KMS-11 (cell line): Measurements from ENCODE around the gene DNAJC18.

Experiments used
- H2AFZ ChIP-seq: fragments of 200-600 bp; sonication (generic); 2 replicates; pipeline ENCODE4 v1.6.1; 2016; ENCODE audit warnings: antibody characterized with exemption, mixed run types, low read depth
- H3K27ac ChIP-seq: fragments of 200-600 bp; sonication (generic); 2 replicates; pipeline ENCODE4 v1.6.1; 2016; ENCODE audit warnings: mild to moderate bottlenecking, mixed run types
- H3K27me3 ChIP-seq: fragments of 200-600 bp; sonication (generic); 2 replicates; pipeline ENCODE4 v1.6.1; 2017; ENCODE audit warnings: mild to moderate bottlenecking, low read depth, mixed run types, moderate library complexity; ENCODE audit not compliant: insufficient read depth
- H3K36me3 ChIP-seq: fragments of 200-600 bp; sonication (generic); 2 replicates; pipeline ENCODE4 v1.6.1; 2017; ENCODE audit warnings: mild to moderate bottlenecking, mixed run types; ENCODE audit not compliant: insufficient read depth
- H3K4me1 ChIP-seq: fragments of 200-600 bp; sonication (generic); 2 replicates; pipeline ENCODE4 v1.6.1; 2016; ENCODE audit warnings: mild to moderate bottlenecking, low read depth, mixed run types; ENCODE audit not compliant: poor library complexity, severe bottlenecking
- H3K4me2 ChIP-seq: fragments of 200-600 bp; sonication (generic); 2 replicates; pipeline ENCODE4 v1.7.0; 2016; ENCODE audit warnings: mild to moderate bottlenecking, mixed run types
- H3K4me3 ChIP-seq: fragments of 200-600 bp; sonication (generic); IDR thresholded peaks from 2 replicates; pipeline ENCODE4 v1.6.1; 2017; ENCODE audit warnings: low read depth, low read length, mixed read lengths; ENCODE audit not compliant: insufficient read depth
- H3K79me2 ChIP-seq: fragments of 200-600 bp; sonication (generic); 2 replicates; pipeline ENCODE4 v1.6.1; 2016; ENCODE audit warnings: low read depth, mixed run types; ENCODE audit not compliant: insufficient read depth
- H3K9ac ChIP-seq: fragments of 200-600 bp; sonication (generic); 2 replicates; pipeline ENCODE4 v1.6.1; 2016; ENCODE audit warnings: mild to moderate bottlenecking, mixed run types
- H4K20me1 ChIP-seq: fragments of 200-600 bp; sonication (generic); 2 replicates; pipeline ENCODE4 v1.6.1; 2016; ENCODE audit warnings: mild to moderate bottlenecking, mixed run types; ENCODE audit not compliant: insufficient read depth
- TF ChIP-seq, protein P1 (sequence below): fragments of 200-600 bp; sonication (generic); conservative IDR thresholded peaks from 2 replicates; pipeline ENCODE4 v1.6.1; 2017; ENCODE audit warnings: low read depth, mild to moderate bottlenecking, antibody characterized with exemption, low read length, moderate library complexity, mixed read lengths

DNAJC18 gene

DNA sequence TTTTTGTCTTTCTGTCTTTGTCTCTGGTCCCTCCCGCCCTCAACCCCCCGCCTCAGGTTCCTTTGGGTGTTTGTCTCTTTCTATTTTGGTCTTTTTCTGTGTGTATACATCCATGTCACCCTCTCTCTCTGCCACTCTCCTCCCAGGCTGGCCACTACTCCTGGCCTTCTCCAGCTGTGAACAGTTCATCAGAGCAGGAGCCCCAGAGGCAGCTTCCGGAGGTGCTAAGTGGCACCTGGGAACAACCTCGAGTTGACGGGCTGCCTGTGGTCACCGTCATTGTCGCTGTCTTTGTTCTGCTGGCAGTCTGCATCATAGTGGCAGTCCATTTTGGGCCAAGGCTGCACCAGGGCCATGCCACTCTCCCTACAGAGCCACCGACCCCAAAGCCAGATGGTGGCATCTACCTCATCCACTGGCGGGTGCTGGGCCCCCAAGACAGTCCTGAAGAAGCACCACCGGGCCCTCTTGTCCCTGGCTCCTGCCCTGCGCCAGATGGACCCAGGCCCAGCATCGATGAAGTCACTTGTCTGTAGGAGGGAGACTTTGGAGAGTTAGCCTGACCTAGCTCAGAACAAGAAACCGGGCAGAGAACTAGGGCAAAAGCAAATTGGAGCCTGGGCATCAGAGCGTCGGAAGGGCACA is 33.2 kb upstream of the DNAJC18 start:
- no peaks in the 10 kb centered on the region for H3K4me1 ChIP-seq
- H3K79me2 ChIP-seq: no peaks in the 10 kb centered on the region
- no peak overlapping the region for H3K9ac ChIP-seq
- no peaks in the 10 kb centered on the region for H3K27me3 ChIP-seq
- TF ChIP-seq, protein P1, sequence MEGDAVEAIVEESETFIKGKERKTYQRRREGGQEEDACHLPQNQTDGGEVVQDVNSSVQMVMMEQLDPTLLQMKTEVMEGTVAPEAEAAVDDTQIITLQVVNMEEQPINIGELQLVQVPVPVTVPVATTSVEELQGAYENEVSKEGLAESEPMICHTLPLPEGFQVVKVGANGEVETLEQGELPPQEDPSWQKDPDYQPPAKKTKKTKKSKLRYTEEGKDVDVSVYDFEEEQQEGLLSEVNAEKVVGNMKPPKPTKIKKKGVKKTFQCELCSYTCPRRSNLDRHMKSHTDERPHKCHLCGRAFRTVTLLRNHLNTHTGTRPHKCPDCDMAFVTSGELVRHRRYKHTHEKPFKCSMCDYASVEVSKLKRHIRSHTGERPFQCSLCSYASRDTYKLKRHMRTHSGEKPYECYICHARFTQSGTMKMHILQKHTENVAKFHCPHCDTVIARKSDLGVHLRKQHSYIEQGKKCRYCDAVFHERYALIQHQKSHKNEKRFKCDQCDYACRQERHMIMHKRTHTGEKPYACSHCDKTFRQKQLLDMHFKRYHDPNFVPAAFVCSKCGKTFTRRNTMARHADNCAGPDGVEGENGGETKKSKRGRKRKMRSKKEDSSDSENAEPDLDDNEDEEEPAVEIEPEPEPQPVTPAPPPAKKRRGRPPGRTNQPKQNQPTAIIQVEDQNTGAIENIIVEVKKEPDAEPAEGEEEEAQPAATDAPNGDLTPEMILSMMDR: no peak
- no peaks in the 10 kb centered on the region for H3K36me3 ChIP-seq
- no peak overlapping the region for H2AFZ ChIP-seq
- H3K4me3 ChIP-seq: no peak overlapping the region
- no peak overlapping the region for H3K27ac ChIP-seq
- no peak overlapping the region for H3K4me2 ChIP-seq
- H4K20me1 ChIP-seq: no peaks in the 10 kb centered on the region

DNA sequence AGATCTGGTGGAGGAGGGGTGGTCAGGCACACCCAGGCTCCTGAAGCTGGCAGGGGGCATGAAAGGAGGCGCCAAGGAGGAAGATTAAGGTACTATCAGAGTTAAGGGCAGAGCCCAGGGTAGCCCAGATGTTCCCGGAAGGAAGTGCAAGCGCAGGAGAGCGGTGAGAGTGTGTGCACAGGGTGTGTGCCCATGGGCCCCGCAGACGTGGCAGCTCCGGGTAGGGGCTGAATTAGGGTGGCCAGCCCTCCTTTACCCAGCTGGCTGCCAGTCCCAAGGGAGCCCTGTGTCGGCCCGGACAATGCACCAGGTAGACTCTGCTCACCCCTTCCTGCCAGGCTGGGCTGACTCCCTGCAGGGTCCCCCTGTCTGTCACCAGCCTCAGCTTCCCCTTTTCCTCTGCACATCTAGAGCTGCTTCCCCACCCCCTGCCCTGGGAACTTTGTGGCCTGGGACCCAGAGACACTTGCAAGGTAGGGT is 31.5 kb upstream of the DNAJC18 start, which contains the start of gene SMIM33:
SMIM33 (plus strand) TSS at position 184 of the 480 bp plus-strand sequence; CDS start at position 302, 118 bp downstream.
- H3K4me2 ChIP-seq: no peak within 1 kb of the TSS
- TF ChIP-seq, protein P1: no peak
- H3K79me2 ChIP-seq: no peaks in the 10 kb centered on the region
- H3K27me3 ChIP-seq: no peaks in the 10 kb centered on the region
- no peak within 1 kb of the TSS for H2AFZ ChIP-seq
- H3K27ac ChIP-seq: no peak within 1 kb of the TSS
- no peaks in the 10 kb centered on the region for H3K4me1 ChIP-seq
- H3K9ac ChIP-seq: no peak within 1 kb of the TSS
- H3K4me3 ChIP-seq: no peak within 1 kb of the TSS
- no peaks in the 10 kb centered on the region for H3K36me3 ChIP-seq
- H4K20me1 ChIP-seq: no peaks in the 10 kb centered on the region

DNA sequence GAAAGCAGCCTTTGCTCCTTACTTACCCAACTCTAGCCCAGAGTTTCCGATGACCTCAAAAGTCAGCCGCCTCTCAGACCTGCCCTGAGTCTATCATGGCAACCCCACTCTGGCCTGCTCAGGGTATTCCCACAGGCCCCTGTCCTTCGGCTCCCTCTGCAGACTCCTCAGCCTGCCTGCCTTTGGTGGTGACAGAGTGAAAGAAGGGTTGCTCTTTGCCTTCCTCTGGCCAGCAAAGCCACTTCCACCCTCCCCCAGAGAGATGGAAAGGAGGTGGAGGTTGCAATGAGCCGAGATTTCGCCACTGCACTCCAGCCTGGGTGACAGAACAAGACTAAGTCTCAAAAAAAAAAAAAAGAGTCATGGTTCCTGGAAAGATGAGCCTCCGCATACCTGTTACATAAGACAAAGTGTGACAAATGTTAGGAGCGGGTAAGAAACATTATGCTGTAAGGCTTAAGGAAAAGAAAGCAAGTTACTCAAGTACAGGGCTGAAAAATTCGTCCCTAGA is 29.2 kb upstream of the DNAJC18 start:
- Histone ChIP-seq H3K4me1 (no peaks in the 10 kb centered on the region), H3K9ac (no peak overlapping the region), H2AFZ (no peak overlapping the region), H3K4me3 (no peak overlapping the region), H4K20me1 (no peaks in the 10 kb centered on the region), H3K79me2 (no peaks in the 10 kb centered on the region), H3K4me2 (no peak overlapping the region), H3K36me3 (no peaks in the 10 kb centered on the region), H3K27me3 (no peaks in the 10 kb centered on the region), H3K27ac (no peak overlapping the region)
- TF ChIP-seq, protein P1: no peak

DNA sequence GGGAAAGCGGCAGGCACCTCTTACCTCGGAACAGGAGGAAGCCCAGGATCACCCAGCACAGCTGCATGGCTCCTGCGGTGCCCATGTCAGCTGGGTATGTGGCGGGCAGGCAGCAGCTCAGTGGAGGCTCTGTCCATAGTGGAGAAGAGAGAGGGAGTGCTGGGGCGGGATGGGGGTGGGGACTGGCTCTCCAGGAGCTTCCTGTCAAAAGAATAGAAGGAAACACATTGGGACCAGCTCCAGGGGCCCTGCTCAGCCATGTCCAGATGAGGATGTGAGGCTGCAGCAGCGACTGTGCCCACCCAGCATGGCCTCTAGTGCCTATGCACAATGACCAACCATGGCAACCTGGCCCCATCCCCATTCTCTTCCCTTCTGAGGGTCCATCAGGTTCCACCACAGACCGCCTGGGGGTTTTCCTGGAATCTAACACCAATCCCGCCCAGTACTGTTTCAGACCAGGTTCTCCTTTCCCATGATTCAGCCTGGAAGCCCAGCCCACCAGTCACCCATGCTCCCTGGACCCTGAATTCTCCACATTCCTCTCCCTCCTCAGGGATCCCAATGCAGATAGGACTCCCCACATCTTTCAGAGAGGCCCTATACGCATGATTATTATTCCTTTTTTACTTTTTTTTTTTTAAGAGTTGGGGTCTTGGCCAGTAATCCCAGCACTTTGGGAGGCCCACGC is 23.4 kb upstream of the DNAJC18 start, which contains the start of gene ECSCR:
ECSCR (minus strand) TSS at position 158 of the 691 bp plus-strand sequence; CDS start at position 85, 73 bp downstream.
- Histone ChIP-seq H2AFZ (no peak within 1 kb of the TSS), H3K4me3 (no peak within 1 kb of the TSS), H3K27me3 (no peaks in the 10 kb centered on the region), H4K20me1 (no peaks in the 10 kb centered on the region), H3K4me2 (no peak within 1 kb of the TSS), H3K79me2 (no peaks in the 10 kb centered on the region), H3K4me1 (peaks cover 30% of the 10 kb centered on the region), H3K27ac (no peak within 1 kb of the TSS), H3K36me3 (no peaks in the 10 kb centered on the region), H3K9ac (no peak within 1 kb of the TSS)
- TF ChIP-seq, protein P1: no peak
